T-cell (primary cell): Measurements from ENCODE around the gene TMEM255B. TPM values are rescaled to one million over a fixed set of nuclear protein-coding genes. Genes with fewer than 3 reads are reported as not detected.

Source experiments
- ATAC-seq, 4 experiments: fragments of 200-7000 bp in 3 of 4; fragments of 150-1000 bp in 1 of 4; cut with Tn5 transposase; replicated peaks in 1 of 4; 1 replicate in 3 of 4; 2 replicates in 1 of 4; pipeline ENCODE4 v1.10.0; 2021; ENCODE audit warnings: moderate library complexity in 3 of 4, mild to moderate bottlenecking in 2 of 4, moderate number of reproducible peaks in 1 of 4
- CTCF ChIA-PET, 2 donors: fragments of 300-600 bp; sonication (Branson Sonifier 250); formaldehyde crosslinking; loops; one replicate each; lab custom pipeline; 2022; ENCODE audit warnings: antibody characterized with exemption in 2 of 2; lab: Charles Lee
- POLR2A ChIA-PET, 2 donors: fragments of 300-600 bp; sonication (Branson Sonifier 250); formaldehyde crosslinking; loops; one replicate each; lab custom pipeline; 2022; ENCODE audit warnings: antibody characterized with exemption in 2 of 2; lab: Charles Lee
- DNase-seq, 35 experiments: peaks; one replicate each; pipeline versions ENCODE4 v3.0.0 to v3.0.0-alpha.2; 2013 to 2023
- H3K27ac ChIP-seq: one replicate; pipeline ENCODE4 v1.5.1; 2013; ENCODE audit warnings: low read length
- H3K27me3 ChIP-seq, 2 experiments: replicated peaks in 1 of 2; 1 replicate in 1 of 2; 2 replicates in 1 of 2; pipeline versions ENCODE4 v1.6.1 to v1.7.0; 2013; ENCODE audit warnings: low read length in 1 of 2, mixed read lengths in 1 of 2; ENCODE audit not compliant: control insufficient read depth in 2 of 2, insufficient read depth in 2 of 2; ENCODE audit errors: extremely low read depth in 1 of 2
- H3K36me3 ChIP-seq, 2 donors: 1 replicate in 1 of 2; 2 replicates in 1 of 2; pipeline versions ENCODE4 v1.6.1 to v1.7.0; 2013; ENCODE audit warnings: low read length in 1 of 2; ENCODE audit not compliant: control insufficient read depth in 2 of 2, insufficient read depth in 1 of 2; ENCODE audit errors: extremely low read depth in 1 of 2
- H3K4me1 ChIP-seq, 2 experiments: 1 replicate in 1 of 2; 2 replicates in 1 of 2; pipeline versions ENCODE4 v1.6.1 to v1.7.0; 2013; ENCODE audit warnings: low read length in 2 of 2, mixed read lengths in 1 of 2; ENCODE audit not compliant: insufficient read depth in 2 of 2, control insufficient read depth in 1 of 2; ENCODE audit errors: extremely low read depth in 1 of 2
- H3K4me3 ChIP-seq, 2 donors: 1 replicate in 1 of 2; 2 replicates in 1 of 2; pipeline versions ENCODE4 v1.5.1 to v1.7.0; 2013; ENCODE audit warnings: mild to moderate bottlenecking in 2 of 2, low read length in 1 of 2, moderate library complexity in 1 of 2; ENCODE audit not compliant: control insufficient read depth in 1 of 2; ENCODE audit errors: extremely low read depth in 1 of 2
- H3K9me3 ChIP-seq: 2 replicates; pipeline ENCODE4 v1.7.0; 2013
- H3K27ac Mint-ChIP-seq, 2 donors: one replicate each; pipeline ENCODE4 v1.8.0; 2020 to 2021; ENCODE audit warnings: mild to moderate bottlenecking in 2 of 2, mixed read lengths in 2 of 2
- H3K27me3 Mint-ChIP-seq, 2 donors: one replicate each; pipeline ENCODE4 v1.8.0; 2021 to 2022; ENCODE audit warnings: mixed read lengths in 2 of 2
- H3K36me3 Mint-ChIP-seq: one replicate; pipeline ENCODE4 v1.8.0; 2021; ENCODE audit warnings: mixed read lengths
- H3K4me1 Mint-ChIP-seq, 3 donors: one replicate each; pipeline ENCODE4 v1.8.0; 2020 to 2022; ENCODE audit warnings: mixed read lengths in 3 of 3, mild to moderate bottlenecking in 1 of 3
- H3K4me3 Mint-ChIP-seq, 3 donors: one replicate each; pipeline ENCODE4 v1.8.0; 2020 to 2022; ENCODE audit warnings: mild to moderate bottlenecking in 3 of 3, mixed read lengths in 3 of 3, moderate library complexity in 3 of 3
- H3K9me3 Mint-ChIP-seq, 3 donors: one replicate each; pipeline ENCODE4 v1.8.0; 2020 to 2022; ENCODE audit warnings: mixed read lengths in 3 of 3
- WGBS: methylation state at CpG from one replicate; pipeline ENCODE4 v1.1.5; 2013; ENCODE audit warnings: missing lambda C conversion rate; ENCODE audit not compliant: insufficient coverage; 5-methylcytosine and 5-hydroxymethylcytosine counted together
- total RNA-seq, 35 experiments: library from RNA in 6 of 35; stranded (reverse) in 6 of 35; fragments of 120-200 nt in 1 of 35; gene quantifications; one replicate each; pipeline versions ENCODE4 v1.2.1 to v1.2.4 and lab custom pipeline; 2013 to 2026

Gene TMEM255B
- total RNA-seq, 5 donors from 2014 or later (not counting 1 experiment from before 2014, with no cell fraction given) = 0.76 to 1.2 (median 0.89) TPM

GRCh38 chr13:113734099-113734825 lies 24.8 kb upstream of the TMEM255B start:
- no peak for DNase-seq
- no peaks in the 10 kb centered on the region for H3K4me1 Mint-ChIP-seq
- Histone ChIP-seq H3K36me3 (no peaks in the 10 kb centered on the region), H3K4me1 (peaks cover 0 to 7% of the 10 kb centered on the region in 2 experiments), H3K27ac (no peak overlapping the region), H3K9me3 (no peaks in the 10 kb centered on the region), H3K27me3 (peaks cover 0 to 39% of the 10 kb centered on the region in 2 experiments), H3K4me3 (no peak overlapping the region)
- H3K9me3 Mint-ChIP-seq = no peaks in the 10 kb centered on the region
- H3K27ac Mint-ChIP-seq = no peak overlapping the region
- H3K36me3 Mint-ChIP-seq = no peaks in the 10 kb centered on the region
- WGBS = 87% methylated on average over 25 of the region's 26 CpGs
- no peak overlapping the region for H3K4me3 Mint-ChIP-seq
- CTCF ChIA-PET = no interaction called here
- POLR2A ChIA-PET = no interaction called here
- ATAC-seq = no peak
- H3K27me3 Mint-ChIP-seq = peaks cover 4 to 7% of the 10 kb centered on the region in 2 donors

DNA sequence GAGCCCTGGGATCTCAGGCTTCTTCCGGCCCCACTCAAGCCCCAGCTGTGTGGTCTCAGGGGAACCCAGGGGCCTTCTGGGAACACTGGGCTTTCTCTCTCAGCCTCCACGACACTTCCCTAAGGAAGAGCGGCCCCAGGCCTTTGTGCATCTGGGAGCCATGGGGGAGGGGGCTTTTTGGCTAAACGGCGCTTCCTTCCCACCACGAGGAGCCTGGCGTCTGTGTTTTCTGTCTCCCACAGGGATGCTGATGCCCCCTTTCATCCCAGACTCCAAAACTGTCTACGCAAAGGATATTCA lies 24.2 kb upstream of the TMEM255B start:
- Mint-ChIP-seq H3K36me3 (no peaks in the 10 kb centered on the region), H3K9me3 (no peaks in the 10 kb centered on the region), H3K4me1 (no peaks in the 10 kb centered on the region), H3K27ac (no peak overlapping the region), H3K4me3 (no peak overlapping the region), H3K27me3 (peaks cover 0 to 2% of the 10 kb centered on the region in 2 donors)
- peaks cover 0 to 39% of the 10 kb centered on the region in 2 experiments for H3K27me3 ChIP-seq
- H3K4me1 ChIP-seq = peaks cover 0 to 7% of the 10 kb centered on the region in 2 experiments
- H3K36me3 ChIP-seq = no peaks in the 10 kb centered on the region
- no peaks in the 10 kb centered on the region for H3K9me3 ChIP-seq
- ChIA-PET CTCF (no interaction called here), POLR2A (no interaction called here)
- H3K4me3 ChIP-seq = no peak overlapping the region
- H3K27ac ChIP-seq = no peak overlapping the region
- WGBS = 100% methylated on average over 3 of the region's 8 CpGs
- no peak for DNase-seq
- ATAC-seq = no peak

- Histone ChIP-seq H3K4me3 (no peak overlapping the region), H3K4me1 (peaks cover 0 to 10% of the 10 kb centered on the region in 2 experiments), H3K27ac (no peak overlapping the region), H3K9me3 (no peaks in the 10 kb centered on the region), H3K36me3 (no peaks in the 10 kb centered on the region), H3K27me3 (peaks cover 0 to 40% of the 10 kb centered on the region in 2 experiments)
- POLR2A ChIA-PET = no interaction called here
- Mint-ChIP-seq H3K4me3 (no peak overlapping the region), H3K27ac (no peak overlapping the region), H3K4me1 (no peaks in the 10 kb centered on the region), H3K9me3 (no peaks in the 10 kb centered on the region), H3K27me3 (peaks cover 0 to 6% of the 10 kb centered on the region in 2 donors), H3K36me3 (no peaks in the 10 kb centered on the region)
- WGBS = 96% methylated on average over 23 of the region's 26 CpGs
- ATAC-seq (no peak), DNase-seq (no peak)
- CTCF ChIA-PET = no interaction called here
Observed at GRCh38 chr13:113735194-113735593, 23.8 kb upstream of the TMEM255B start.

- CTCF ChIA-PET = no interaction called here
- no peak overlapping the region for H3K4me3 Mint-ChIP-seq
- H3K4me1 ChIP-seq = peaks cover 0 to 13% of the 10 kb centered on the region in 2 experiments
- H3K27ac ChIP-seq = no peak overlapping the region
- peaks cover 0 to 40% of the 10 kb centered on the region in 2 experiments for H3K27me3 ChIP-seq
- H3K4me3 ChIP-seq = no peak overlapping the region
- H3K9me3 Mint-ChIP-seq = no peaks in the 10 kb centered on the region
- 91% methylated on average over 14 of the region's 14 CpGs for WGBS
- DNase-seq (no peak), ATAC-seq (no peak)
- POLR2A ChIA-PET = no interaction called here
- H3K4me1 Mint-ChIP-seq = peaks cover 3 to 4% (median 3%) of the 10 kb centered on the region in 3 donors
- H3K27me3 Mint-ChIP-seq = peaks cover 0 to 8% of the 10 kb centered on the region in 2 donors
- no peaks in the 10 kb centered on the region for H3K9me3 ChIP-seq
- H3K27ac Mint-ChIP-seq = no peak overlapping the region
- H3K36me3 Mint-ChIP-seq = no peaks in the 10 kb centered on the region
- H3K36me3 ChIP-seq = no peaks in the 10 kb centered on the region
Observed at GRCh38 chr13:113735750-113736149, 23.3 kb upstream of the TMEM255B start.

DNA sequence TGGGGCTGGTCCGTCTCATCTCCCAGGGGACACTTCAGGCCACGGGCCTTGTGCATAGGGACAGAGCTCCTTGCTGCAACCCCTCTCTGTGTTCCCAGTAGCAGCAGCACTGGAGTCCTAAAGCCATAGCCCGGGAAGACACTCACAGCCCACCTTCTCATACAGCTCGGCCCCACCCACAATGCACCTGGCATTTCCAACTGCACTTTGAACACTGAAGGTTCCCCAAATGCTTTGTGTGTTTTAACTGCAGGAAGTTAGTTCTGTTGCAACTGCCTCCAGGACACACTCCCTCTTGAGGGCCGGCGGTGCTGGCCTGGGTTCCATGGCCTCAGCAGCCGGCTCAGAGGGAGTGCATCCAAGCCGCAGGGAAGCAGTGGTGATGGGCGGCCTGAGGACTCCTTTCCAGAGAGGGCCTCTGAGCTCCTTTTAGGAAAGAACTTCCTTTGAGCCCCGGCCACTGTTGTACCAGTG lies 22.7 kb upstream of the TMEM255B start:
- ChIA-PET POLR2A (no interaction called here), CTCF (no interaction called here)
- peaks cover 0 to 42% of the 10 kb centered on the region in 2 experiments for H3K27me3 ChIP-seq
- no peaks in the 10 kb centered on the region for H3K36me3 ChIP-seq
- no peaks in the 10 kb centered on the region for H3K36me3 Mint-ChIP-seq
- no peak overlapping the region for H3K4me3 ChIP-seq
- peaks cover 3 to 19% of the 10 kb centered on the region in 2 experiments for H3K4me1 ChIP-seq
- no peak overlapping the region for H3K4me3 Mint-ChIP-seq
- no peaks in the 10 kb centered on the region for H3K9me3 Mint-ChIP-seq
- no peak overlapping the region for H3K27ac Mint-ChIP-seq
- DNase-seq = no peak
- WGBS = 58% methylated on average over 9 of the region's 10 CpGs
- H3K9me3 ChIP-seq = no peaks in the 10 kb centered on the region
- H3K27me3 Mint-ChIP-seq = peaks cover 2 to 9% of the 10 kb centered on the region in 2 donors
- H3K4me1 Mint-ChIP-seq = peaks cover 8 to 9% (median 9%) of the 10 kb centered on the region in 3 donors
- ATAC-seq = no peak
- no peak overlapping the region for H3K27ac ChIP-seq

DNA sequence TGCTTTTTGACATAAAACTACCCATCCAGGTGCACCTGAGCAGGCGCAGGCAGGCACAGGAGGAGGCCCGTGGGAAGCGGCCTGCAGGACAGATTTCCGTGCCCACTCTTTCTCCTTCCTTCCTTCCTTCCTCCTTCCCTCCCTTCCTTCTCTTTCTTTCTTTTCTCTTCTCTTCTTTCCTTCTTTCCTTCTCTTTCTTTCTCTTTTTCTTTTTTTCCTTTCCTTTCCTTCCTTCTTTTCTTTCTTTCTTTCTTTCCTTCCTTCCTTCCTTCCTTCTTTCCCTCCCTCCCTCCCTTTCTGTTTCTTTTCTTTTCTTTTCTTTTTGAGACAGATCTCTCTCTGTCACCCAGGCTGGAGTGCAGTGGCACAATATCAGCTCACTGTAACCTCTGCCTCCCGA lies 21.2 kb upstream of the TMEM255B start:
- no peaks in the 10 kb centered on the region for H3K9me3 Mint-ChIP-seq
- no peak overlapping the region for H3K4me3 ChIP-seq
- no peak overlapping the region for H3K27ac Mint-ChIP-seq
- H3K36me3 ChIP-seq = no peaks in the 10 kb centered on the region
- H3K36me3 Mint-ChIP-seq = no peaks in the 10 kb centered on the region
- H3K4me1 Mint-ChIP-seq = peaks cover 21 to 24% (median 21%) of the 10 kb centered on the region in 3 donors
- 83% methylated on average over 4 of the region's 5 CpGs for WGBS
- peaks cover 0 to 55% of the 10 kb centered on the region in 2 experiments for H3K27me3 ChIP-seq
- no peak overlapping the region for H3K27ac ChIP-seq
- no peak overlapping the region for H3K4me3 Mint-ChIP-seq
- ChIA-PET POLR2A (no interaction called here), CTCF (no interaction called here)
- no peaks in the 10 kb centered on the region for H3K9me3 ChIP-seq
- DNase-seq = no peak
- ATAC-seq = no peak
- H3K27me3 Mint-ChIP-seq = peaks cover 4 to 14% of the 10 kb centered on the region in 2 donors
- peaks cover 9 to 33% of the 10 kb centered on the region in 2 experiments for H3K4me1 ChIP-seq
